Measurements from ENCODE around the gene MMEL1. TPM values are rescaled to one million over a fixed set of nuclear protein-coding genes. Genes with fewer than 3 reads are reported as not detected.

MMEL1 gene
- total RNA-seq, 1 experiment from 2014 or later: not detected

DNA sequence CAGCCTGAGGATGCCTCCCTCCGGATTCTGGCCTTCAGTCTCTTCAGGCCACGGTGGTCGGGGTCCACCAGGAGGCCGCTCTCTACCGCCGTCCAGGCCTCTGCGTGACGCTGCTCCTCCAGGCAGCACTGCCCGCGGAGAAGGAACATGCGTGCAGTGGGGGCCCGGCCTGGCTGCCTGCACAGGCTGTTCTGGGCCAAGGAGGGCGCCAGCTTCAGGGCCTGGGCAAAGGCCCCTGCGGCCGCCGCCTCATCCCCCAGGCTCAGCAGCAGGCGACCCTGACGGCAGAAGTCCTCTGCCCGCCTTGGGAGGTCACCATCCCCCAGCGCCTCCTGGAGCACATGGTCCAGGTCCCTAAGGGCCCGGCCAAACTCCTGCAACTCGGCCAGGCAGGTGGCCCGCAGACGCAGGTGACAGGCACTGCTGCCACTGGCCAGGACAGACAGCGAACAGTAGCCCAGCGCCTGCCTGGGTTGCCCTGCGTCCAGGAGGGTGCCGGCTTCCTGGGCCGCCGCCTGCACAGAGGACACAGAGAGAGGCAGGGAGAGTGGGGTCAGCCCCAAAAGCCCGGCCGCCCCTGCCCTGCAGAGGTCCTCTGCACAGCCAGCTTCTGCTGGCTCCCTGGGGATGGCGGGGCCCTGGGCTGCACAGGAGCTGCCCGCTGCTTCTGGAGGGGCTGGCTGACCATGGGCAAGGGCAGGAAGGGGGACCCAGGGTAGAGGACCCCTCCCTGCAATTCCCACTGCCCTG, 8.7 kb upstream of the MMEL1 start:
- CTCF ChIA-PET: interaction anchor here (0.8 kb wide), 1 partner anchor 227 kb away, joined by 4 read pairs; no protein-coding TSS in a partner anchor
- Mint-ChIP-seq H3K4me3 (ENCODE audit: unreplicated experiment) (peak overlapping the region; percentile 88), H3K27me3 (ENCODE audit: insufficient read depth, unreplicated experiment) (no peaks in the 10 kb centered on the region), H3K27ac (ENCODE audit: low read depth, unreplicated experiment) (no peak overlapping the region), H3K9me3 (ENCODE audit: unreplicated experiment) (peaks cover 9% of the 10 kb centered on the region), H3K36me3 (ENCODE audit: insufficient read depth, unreplicated experiment) (peaks cover 5% of the 10 kb centered on the region), H3K4me1 (ENCODE audit: insufficient read depth, unreplicated experiment) (peaks cover 11% of the 10 kb centered on the region)
- TF ChIP-seq, protein P1, sequence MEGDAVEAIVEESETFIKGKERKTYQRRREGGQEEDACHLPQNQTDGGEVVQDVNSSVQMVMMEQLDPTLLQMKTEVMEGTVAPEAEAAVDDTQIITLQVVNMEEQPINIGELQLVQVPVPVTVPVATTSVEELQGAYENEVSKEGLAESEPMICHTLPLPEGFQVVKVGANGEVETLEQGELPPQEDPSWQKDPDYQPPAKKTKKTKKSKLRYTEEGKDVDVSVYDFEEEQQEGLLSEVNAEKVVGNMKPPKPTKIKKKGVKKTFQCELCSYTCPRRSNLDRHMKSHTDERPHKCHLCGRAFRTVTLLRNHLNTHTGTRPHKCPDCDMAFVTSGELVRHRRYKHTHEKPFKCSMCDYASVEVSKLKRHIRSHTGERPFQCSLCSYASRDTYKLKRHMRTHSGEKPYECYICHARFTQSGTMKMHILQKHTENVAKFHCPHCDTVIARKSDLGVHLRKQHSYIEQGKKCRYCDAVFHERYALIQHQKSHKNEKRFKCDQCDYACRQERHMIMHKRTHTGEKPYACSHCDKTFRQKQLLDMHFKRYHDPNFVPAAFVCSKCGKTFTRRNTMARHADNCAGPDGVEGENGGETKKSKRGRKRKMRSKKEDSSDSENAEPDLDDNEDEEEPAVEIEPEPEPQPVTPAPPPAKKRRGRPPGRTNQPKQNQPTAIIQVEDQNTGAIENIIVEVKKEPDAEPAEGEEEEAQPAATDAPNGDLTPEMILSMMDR (IDR thresholded peaks at IDR 0.05; ENCODE audit: unreplicated experiment): no peak
- intact Hi-C loops (cut with micrococcal nuclease): loop anchor here (2.0 kb wide), 1 partner anchor 55 kb away; the partner anchor contains the start of gene PRXL2B
- POLR2A ChIA-PET: no interaction called here
- no TSS peak for BruUV-seq (replicated peaks)
- DNase-seq (ENCODE audit: unreplicated experiment): no peak

DNA sequence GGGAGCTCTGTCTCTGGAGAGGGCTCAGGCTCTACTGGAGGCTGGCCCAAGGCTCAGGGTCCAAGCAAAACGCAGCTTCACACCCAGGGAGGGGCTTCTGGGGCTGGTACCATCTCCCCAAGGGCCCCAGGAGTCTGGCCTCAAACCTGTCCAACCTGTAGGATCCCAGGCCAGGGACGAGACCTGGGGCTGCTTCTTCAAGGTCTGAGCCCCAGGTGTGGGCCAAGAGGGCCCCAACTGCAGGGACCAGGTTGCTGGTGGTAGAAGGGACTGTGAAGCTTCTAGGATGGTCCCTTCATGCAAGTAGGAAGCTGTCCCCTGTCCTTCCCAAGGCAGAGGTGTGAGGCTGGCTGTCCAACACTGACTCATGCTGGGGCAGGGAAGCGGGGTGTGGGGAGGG, 7.8 kb upstream of the MMEL1 start:
- CTCF ChIA-PET: interaction anchor here (0.8 kb wide), 1 partner anchor 226 kb away, joined by 4 read pairs; no protein-coding TSS in a partner anchor
- no peaks in the 10 kb centered on the region for H3K27me3 Mint-ChIP-seq (ENCODE audit: insufficient read depth, unreplicated experiment)
- H3K9me3 Mint-ChIP-seq (ENCODE audit: unreplicated experiment): peaks cover 2% of the 10 kb centered on the region
- peaks cover 11% of the 10 kb centered on the region for H3K4me1 Mint-ChIP-seq (ENCODE audit: insufficient read depth, unreplicated experiment)
- intact Hi-C loops (cut with micrococcal nuclease): no loop called here
- POLR2A ChIA-PET: no interaction called here
- TF ChIP-seq, protein P1 (IDR thresholded peaks at IDR 0.05; ENCODE audit: unreplicated experiment): no peak
- peaks cover 5% of the 10 kb centered on the region for H3K36me3 Mint-ChIP-seq (ENCODE audit: insufficient read depth, unreplicated experiment)
- H3K27ac Mint-ChIP-seq (ENCODE audit: low read depth, unreplicated experiment): no peak overlapping the region
- no TSS peak for BruUV-seq (replicated peaks)
- no peak overlapping the region for H3K4me3 Mint-ChIP-seq (ENCODE audit: unreplicated experiment)
- DNase-seq (ENCODE audit: unreplicated experiment): no peak

DNA sequence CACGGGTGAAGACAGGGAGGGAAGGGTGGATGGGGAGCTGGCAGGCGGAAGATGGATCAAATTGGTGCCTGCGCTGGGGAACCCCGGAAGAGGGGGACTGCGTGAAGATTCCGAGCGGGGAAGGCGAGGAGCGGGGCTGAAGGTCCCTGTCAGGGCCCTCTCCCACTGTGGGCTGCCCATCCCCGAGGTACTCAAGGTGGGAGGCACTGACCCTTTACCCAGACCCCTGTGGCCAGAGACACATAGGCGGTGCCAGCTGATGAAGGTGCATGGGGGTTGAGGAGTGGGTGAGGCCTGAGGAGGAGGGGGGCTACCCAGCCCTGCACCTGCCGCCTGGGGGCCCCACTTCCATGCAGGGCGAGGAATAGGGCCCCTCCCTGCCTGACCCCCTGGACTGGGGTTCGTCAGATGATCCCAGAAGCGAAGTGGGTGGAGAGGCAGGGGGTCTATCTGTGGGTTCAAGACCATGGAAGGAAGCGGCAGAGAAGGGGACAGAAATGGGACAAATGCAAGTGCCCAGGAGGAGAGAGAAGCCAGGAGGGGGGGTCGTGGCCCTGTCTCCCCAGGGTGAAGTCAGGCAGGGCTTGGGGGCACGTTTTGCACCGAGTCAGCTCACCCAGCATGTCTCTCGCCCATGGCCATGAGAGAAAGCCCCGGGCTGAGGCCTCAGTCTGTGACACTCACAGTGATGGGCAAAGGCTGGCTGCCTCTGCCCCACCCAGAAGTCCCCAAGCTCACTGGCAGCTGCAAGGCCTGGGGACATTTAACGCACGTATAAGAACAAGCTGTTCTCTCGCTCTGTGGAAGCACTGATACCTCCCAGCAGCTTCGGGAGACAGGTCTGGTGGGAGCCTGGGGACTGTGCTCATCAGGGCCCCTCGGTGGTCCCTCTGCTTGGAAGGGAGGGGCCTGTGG, 7.0 kb upstream of the MMEL1 start:
- DNase-seq (ENCODE audit: unreplicated experiment): no peak
- Mint-ChIP-seq H3K9me3 (ENCODE audit: unreplicated experiment) (no peaks in the 10 kb centered on the region), H3K27me3 (ENCODE audit: insufficient read depth, unreplicated experiment) (no peaks in the 10 kb centered on the region), H3K27ac (ENCODE audit: low read depth, unreplicated experiment) (no peak overlapping the region), H3K36me3 (ENCODE audit: insufficient read depth, unreplicated experiment) (peaks cover 5% of the 10 kb centered on the region), H3K4me3 (ENCODE audit: unreplicated experiment) (no peak overlapping the region), H3K4me1 (ENCODE audit: insufficient read depth, unreplicated experiment) (peaks cover 11% of the 10 kb centered on the region)
- ChIA-PET POLR2A (no interaction called here), CTCF (interaction anchor here (0.6 to 1.2 kb wide), 2 partner anchors 17 to 93 kb away, joined by 3 read pairs; no protein-coding TSS in a partner anchor)
- intact Hi-C loops (cut with micrococcal nuclease): no loop called here
- BruUV-seq (replicated peaks): no TSS peak
- TF ChIP-seq, protein P1 (IDR thresholded peaks at IDR 0.05; ENCODE audit: unreplicated experiment): no peak

DNA sequence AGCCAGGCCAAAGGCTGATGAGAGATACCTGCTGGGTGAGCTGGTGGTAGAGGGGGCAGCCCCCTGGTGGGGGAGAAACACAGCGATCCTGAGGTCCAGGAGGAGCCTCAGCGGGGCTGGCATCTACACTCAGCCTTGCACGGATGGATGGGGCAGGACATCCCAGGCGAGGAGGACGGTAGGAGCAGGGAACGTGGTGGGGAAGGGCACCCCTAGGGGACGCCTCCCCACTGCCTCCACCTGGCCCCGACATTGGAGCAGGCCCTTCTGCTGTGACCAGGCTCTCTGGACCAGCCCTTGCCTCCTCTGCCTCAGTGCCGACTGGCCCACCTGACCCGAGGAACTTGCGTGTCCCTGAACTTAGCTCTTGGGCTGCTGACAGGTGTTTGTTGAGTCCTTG, 6.4 kb upstream of the MMEL1 start:
- BruUV-seq (replicated peaks): TSS peak; percentile 13
- H3K36me3 Mint-ChIP-seq (ENCODE audit: insufficient read depth, unreplicated experiment): peaks cover 5% of the 10 kb centered on the region
- DNase-seq (ENCODE audit: unreplicated experiment): no peak
- TF ChIP-seq, protein P1 (IDR thresholded peaks at IDR 0.05; ENCODE audit: unreplicated experiment): no peak
- peaks cover 11% of the 10 kb centered on the region for H3K4me1 Mint-ChIP-seq (ENCODE audit: insufficient read depth, unreplicated experiment)
- H3K4me3 Mint-ChIP-seq (ENCODE audit: unreplicated experiment): no peak overlapping the region
- H3K27ac Mint-ChIP-seq (ENCODE audit: low read depth, unreplicated experiment): no peak overlapping the region
- ChIA-PET POLR2A (no interaction called here), CTCF (interaction anchor here (0.6 to 1.2 kb wide), 2 partner anchors 17 to 92 kb away, joined by 3 read pairs; no protein-coding TSS in a partner anchor)
- H3K9me3 Mint-ChIP-seq (ENCODE audit: unreplicated experiment): no peaks in the 10 kb centered on the region
- intact Hi-C loops (cut with micrococcal nuclease): no loop called here
- H3K27me3 Mint-ChIP-seq (ENCODE audit: insufficient read depth, unreplicated experiment): no peaks in the 10 kb centered on the region
